Loucy (cell line): ENCODE data around the gene C19orf67.

Experiments used
- CTCF ChIP-seq: fragments of 200-600 bp; sonication (generic); conservative IDR thresholded peaks from 2 replicates; pipeline ENCODE4 v1.5.1; 2014; ENCODE audit warnings: mild to moderate bottlenecking, antibody characterized with exemption, low read length
- EZH2phosphoT487 ChIP-seq: fragments of 200-600 bp; IDR thresholded peaks from 2 replicates; pipeline ENCODE4 v1.6.1; 2018; ENCODE audit warnings: antibody characterized with exemption, mild to moderate bottlenecking, moderate library complexity, borderline replicate concordance

DNA sequence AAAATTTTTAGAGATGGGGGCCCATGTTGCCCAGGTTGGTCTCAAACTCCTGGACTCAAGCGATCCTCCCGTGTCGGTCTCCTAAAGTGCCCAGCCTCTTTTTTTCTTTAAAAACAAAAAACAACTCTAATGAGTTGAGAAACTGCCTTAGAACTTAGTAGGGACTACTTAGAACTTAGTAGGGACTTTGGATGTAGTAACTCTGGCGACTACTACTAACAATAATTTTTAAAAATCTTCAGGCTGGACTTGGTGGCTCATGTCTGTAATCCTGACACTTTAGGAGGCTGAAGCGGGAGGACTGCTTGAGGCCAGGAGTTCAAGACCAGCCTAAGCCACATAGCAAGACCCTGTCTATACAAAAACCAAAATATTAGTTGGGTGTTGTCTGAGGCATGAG lies 515 bp upstream of the C19orf67 start:
- TF ChIP-seq CTCF (no peak), EZH2phosphoT487 (no peak)
